GM12878 (cell line): ENCODE data around the gene UBAC2. TPM values are rescaled to one million over a fixed set of nuclear protein-coding genes. Genes with fewer than 3 reads are reported as not detected.

Experiments used
- ATAC-seq: fragments of 200-7000 bp; cut with Tn5 transposase; 3 replicates; pipeline ENCODE4 v1.9.1; 2020; ENCODE audit warnings: mild to moderate bottlenecking, moderate library complexity
- BruUV-seq: library from RNA; stranded (reverse); fragments of 400-500 nt; replicated peaks from 2 replicates; lab custom pipeline; 2021; lab: Mats Ljungman, UMichigan
- CTCF ChIA-PET: fragments of 300-600 bp; sonication (Branson Sonifier 250); formaldehyde crosslinking; extraction: SDS; loops from one replicate; lab custom pipeline; 2021; ENCODE audit warnings: inconsistent platforms; lab: Yijun Ruan, JAX
- POLR2A ChIA-PET: fragments of 350-600 bp; formaldehyde crosslinking; extraction: SDS; loops from one replicate; lab custom pipeline; 2021; ENCODE audit warnings: inconsistent platforms; lab: Charles Lee
- RAD21 ChIA-PET: fragments of 300-600 bp; sonication (Branson Sonifier 250); formaldehyde crosslinking; loops from one replicate; lab custom pipeline; 2023; ENCODE audit warnings: antibody characterized with exemption; ENCODE audit not compliant: unreplicated experiment; lab: Charles Lee
- SMC1A ChIA-PET: fragments of 300-600 bp; sonication (Branson Sonifier 250); formaldehyde crosslinking; loops from one replicate; lab custom pipeline; 2023; ENCODE audit not compliant: unreplicated experiment, uncharacterized antibody; lab: Charles Lee
- DNase-seq: peaks from one replicate; pipeline ENCODE4 v3.0.0-alpha.2; 2011; ENCODE audit warnings: low read depth, low spot score
- FAIRE-seq: peaks from 3 replicates; lab custom pipeline; 2011; peaks lifted over from hg19 to GRCh38; lab: Jason Lieb, UNC
- H2AFZ ChIP-seq: 2 replicates; pipeline ENCODE4 v1.6.0; 2011; ENCODE audit warnings: low read depth, low read length, control low read depth; ENCODE audit not compliant: control insufficient read depth
- H3K27ac ChIP-seq: 2 replicates; pipeline ENCODE4 v1.5.1; 2011; ENCODE audit warnings: control low read depth; ENCODE audit not compliant: control insufficient read depth, insufficient read depth
- H3K27me3 ChIP-seq, 2 experiments: replicated peaks in 1 of 2; 2 replicates each; pipeline versions ENCODE4 v1.6.0 to v1.6.1; 2011; ENCODE audit warnings: low read length in 1 of 2; ENCODE audit not compliant: control insufficient read depth in 2 of 2, insufficient read depth in 2 of 2
- H3K36me3 ChIP-seq, 2 experiments: 2 replicates each; pipeline ENCODE4 v1.5.1; 2011; ENCODE audit warnings: low read length in 1 of 2; ENCODE audit not compliant: control insufficient read depth in 2 of 2, insufficient read depth in 2 of 2
- H3K4me1 ChIP-seq: 2 replicates; pipeline ENCODE4 v1.6.1; 2011; ENCODE audit warnings: mild to moderate bottlenecking, low read length, moderate library complexity, mixed read lengths; ENCODE audit not compliant: control insufficient read depth, insufficient read depth
- H3K4me2 ChIP-seq: 2 replicates; pipeline ENCODE4 v1.6.0; 2011; ENCODE audit warnings: control low read depth; ENCODE audit not compliant: control insufficient read depth, insufficient read depth
- H3K4me3 ChIP-seq: fragments of 200-600 bp; sonication (generic); 2 replicates; pipeline ENCODE4 v1.5.1; 2016
- H3K79me2 ChIP-seq: 2 replicates; pipeline ENCODE4 v1.6.0; 2011; ENCODE audit warnings: low read length; ENCODE audit not compliant: control insufficient read depth, insufficient read depth
- H3K9ac ChIP-seq: 2 replicates; pipeline ENCODE4 v1.8.0; 2011; ENCODE audit warnings: low read length, control low read depth, mixed read lengths; ENCODE audit not compliant: control insufficient read depth, insufficient read depth
- H3K9me3 ChIP-seq: replicated peaks from 3 replicates; pipeline ENCODE4 v1.5.1; 2011; ENCODE audit warnings: mild to moderate bottlenecking, low read length; ENCODE audit not compliant: control insufficient read depth, insufficient read depth
- H4K20me1 ChIP-seq: 2 replicates; pipeline ENCODE4 v1.6.0; 2011; ENCODE audit not compliant: control insufficient read depth, insufficient read depth
- ETV6 ChIP-seq, 2 experiments: fragments of 450-650 bp in 1 of 2; IDR thresholded peaks in 1 of 2; conservative IDR thresholded peaks in 1 of 2; 2 replicates each; pipeline ENCODE4 v1.6.1; 2014; ENCODE audit warnings: antibody characterized with exemption in 1 of 2, borderline replicate concordance in 1 of 2, low read depth in 1 of 2, mild to moderate bottlenecking in 1 of 2, moderate library complexity in 1 of 2
- MXI1 ChIP-seq: fragments of 150-350 bp; IDR thresholded peaks from 2 replicates; pipeline ENCODE4 v1.6.1; 2011; ENCODE audit warnings: low read depth, mild to moderate bottlenecking, inconsistent platforms, low read length, improper control_type of control experiment
- WGBS: methylation state at CpG from one replicate; pipeline ENCODE4 v1.1.6; 2016; ENCODE audit warnings: low lambda C conversion rate; ENCODE audit not compliant: insufficient replicate concordance, insufficient coverage; ENCODE audit errors: missing lambda C conversion rate; 5-methylcytosine and 5-hydroxymethylcytosine counted together
- in situ Hi-C: fragments of 300-500 bp; cut with MboI; formaldehyde crosslinking; loops from 9 replicates; pipeline ENCODE4 v1.14.3; 2018; ENCODE audit warnings: mixed read lengths
- intact Hi-C: fragments of 100-400 bp; cut with micrococcal nuclease; formaldehyde crosslinking; loops from one replicate; pipeline ENCODE4 v1.14.2; 2022; ENCODE audit not compliant: unreplicated experiment
- microRNA counts: library from miRNA; unstranded; fragments of <30 nt; microRNA quantifications from one replicate; lab custom pipeline; 2016
- microRNA-seq: library from miRNA; unstranded; fragments of <30 nt; microRNA quantifications from one replicate; pipeline ENCODE4, GENCODE V29; 2018
- polyA plus RNA-seq, 11 experiments: library from polyadenylated mRNA; depleted of rRNA in 4 of 11; unstranded in 6 of 11; stranded (reverse) in 5 of 11; fragments of >200 nt; fragmentation: Nextera tagmentation in 4 of 11; fragmentation: Illumina TruSeq in 1 of 11; extraction: Ambion mirVana in 4 of 11; extraction: Trizol in 1 of 11; gene quantifications; 1 replicate in 1 of 11; 2 replicates in 10 of 11; pipeline versions ENCODE4 v1.2.1 to v1.2.3, GENCODE V29; 2011 to 2016; ENCODE audit warnings: inconsistent platforms in 2 of 11, missing spikeins in 2 of 11, low read depth in 1 of 11
- small RNA-seq: library from RNA; depleted of rRNA; stranded (forward); fragments of <200 nt; gene quantifications from one replicate; pipeline ENCODE3, GENCODE V24; 2014
- total RNA-seq, 4 experiments: library from RNA; depleted of rRNA in 3 of 4; stranded (reverse); fragments of >200 nt in 3 of 4; fragmentation: Illumina TruSeq in 1 of 4; extraction: Trizol in 1 of 4; gene quantifications; 2 replicates each; pipeline versions ENCODE4 v1.2.1 to v1.2.3, GENCODE V29; 2013 to 2021

Gene UBAC2
- total and polyA plus RNA-seq, 10 of the 15 experiments (the other 5 are each of a cell fraction or from before 2014, with no cell fraction given) = 3.0 to 54.6 (median 17.4) TPM

GRCh38 chr13:99435998-99436397 is 235.3 kb downstream of the UBAC2 start:
- WGBS = 63% methylated on average over 3 of the region's 3 CpGs
- Histone ChIP-seq H3K27me3 (peaks cover 2 to 4% of the 10 kb centered on the region in 2 experiments; a peak in 2 of 4 replicates), H3K9ac (0 out of 2 replicates have a peak overlapping the region, but pooled peaks have one; percentile 20), H3K4me1 (peaks cover 56% of the 10 kb centered on the region), H4K20me1 (no peaks in the 10 kb centered on the region), H2AFZ (no peak overlapping the region), H3K79me2 (peaks cover 22% of the 10 kb centered on the region), H3K9me3 (peaks cover 3% of the 10 kb centered on the region; the same call in 2 of the 3 replicates), H3K4me3 (no peak overlapping the region)
- CTCF ChIA-PET = interaction anchor here (0.8 to 11.8 kb wide), 30 partner anchors 11 to 259 kb away, joined by 3 to 577 read pairs (median 7); partner anchors contain the start of gene TM9SF2
- in situ Hi-C loops = loop anchor here (5.0 kb wide), 3 partner anchors 49 to 259 kb away; no protein-coding TSS in a partner anchor
- DNase-seq (no peak), FAIRE-seq (no peak)
- intact Hi-C loops = loop anchor here (2.0 kb wide), 1 partner anchor 259 kb away; no protein-coding TSS in a partner anchor
- no TSS peak for BruUV-seq
- TF ChIP-seq MXI1 (no peak), ETV6 (conservative IDR thresholded peaks at IDR 0.05 in 1 of 2, IDR thresholded peaks at IDR 0.05 in 1 of 2; ENCODE audit: borderline replicate concordance in 1 of 2, low read depth in 1 of 2) (0 out of 4 replicates have a peak, but pooled peaks of 1 of the 2 experiments have one; percentile 13)
- TF ChIP-seq, all 136 proteins: peak for 1
- ATAC-seq = no peak
- H3K27ac ChIP-seq = peak overlapping the region; percentile 99
- no peak overlapping the region for H3K4me2 ChIP-seq
- SMC1A ChIA-PET = interaction anchor here (0.7 to 8.7 kb wide), 30 partner anchors 14 to 259 kb away, joined by 3 to 300 read pairs (median 8); partner anchors contain the start of gene TM9SF2
- H3K36me3 ChIP-seq = no peaks in the 10 kb centered on the region
- RAD21 ChIA-PET = interaction anchor here (0.6 to 8.6 kb wide), 28 partner anchors 11 to 259 kb away, joined by 3 to 293 read pairs (median 4); partner anchors contain the start of gene GPR183
- POLR2A ChIA-PET = interaction anchor here (0.6 to 4.5 kb wide), 13 partner anchors 12 to 235 kb away, joined by 3 to 26 read pairs (median 7); no protein-coding TSS in a partner anchor

MicroRNAs encoded within 50 kb of the gene (microRNA counts, 767-probe panel; counts per million panel counts)
- microRNA hsa-miR-623 (lab: Ali Mortazavi, UCI) = 55.3 counts per million

Small RNAs within 50 kb of the gene (microRNA-seq; reads per million reads assigned to microRNA genes)
- gene MIR623 = not detected

Small RNAs within 50 kb of the gene (small RNA-seq; reads per million reads assigned to genes)
- not detected for gene MIR623
- 0.78 reads per million, percentile 23 among the genes with 10 or more reads in this experiment for gene RN7SKP9

Other genes starting within 250 kb of the UBAC2 start
- gene DOCK9, start 222.8 kb upstream of the UBAC2 start, total RNA-seq (2014; rRNA removed) = 0.73 and 2.6 TPM in 2 replicates
- 1.1 and 1.2 TPM in 2 replicates for gene DOCK9, start 222.8 kb upstream of the UBAC2 start, total RNA-seq (2014; rRNA removed; fragmentation: Illumina TruSeq; extraction: Trizol)
- 1.5 TPM in 2 replicates for gene DOCK9, start 222.8 kb upstream of the UBAC2 start, total RNA-seq (2021)
- 2.0 and 2.9 TPM in 2 replicates for gene DOCK9, start 222.8 kb upstream of the UBAC2 start, polyA plus RNA-seq (2011; rRNA removed)
- 0.90 and 0.95 TPM in 2 replicates for gene DOCK9, start 222.8 kb upstream of the UBAC2 start, polyA plus RNA-seq (2014; fragmentation: Illumina TruSeq; extraction: Trizol)
- under 1 TPM; 0.09 to 0.19 TPM for gene DOCK9, start 222.8 kb upstream of the UBAC2 start, polyA plus RNA-seq (2014; fragmentation: Nextera tagmentation; extraction: Ambion mirVana)
- gene DOCK9, start 222.8 kb upstream of the UBAC2 start, polyA plus RNA-seq (2014; rRNA removed) = 0.67 and 1.2 TPM in 2 replicates
- under 1 TPM; 0.48 to 0.75 TPM for gene DOCK9, start 222.8 kb upstream of the UBAC2 start, polyA plus RNA-seq (2016; fragmentation: Nextera tagmentation; extraction: Ambion mirVana)
- 4.9 and 5.1 TPM in 2 replicates for gene GPR18, start 57.5 kb downstream of the UBAC2 start, total RNA-seq (2014; rRNA removed)
- gene GPR18, start 57.5 kb downstream of the UBAC2 start, total RNA-seq (2014; rRNA removed; fragmentation: Illumina TruSeq; extraction: Trizol) = 5.3 and 6.2 TPM in 2 replicates
- 3.9 and 4.8 TPM in 2 replicates for gene GPR18, start 57.5 kb downstream of the UBAC2 start, total RNA-seq (2021)
- gene GPR18, start 57.5 kb downstream of the UBAC2 start, polyA plus RNA-seq (2011; rRNA removed) = 12.9 and 20.6 TPM in 2 replicates
- gene GPR18, start 57.5 kb downstream of the UBAC2 start, polyA plus RNA-seq (2014; fragmentation: Illumina TruSeq; extraction: Trizol) = 8.4 and 12.7 TPM in 2 replicates
- gene GPR18, start 57.5 kb downstream of the UBAC2 start, polyA plus RNA-seq (2014; fragmentation: Nextera tagmentation; extraction: Ambion mirVana) = 1 to 10 TPM; 3.9 to 8.4 TPM
- 3.3 and 4.4 TPM in 2 replicates for gene GPR18, start 57.5 kb downstream of the UBAC2 start, polyA plus RNA-seq (2014; rRNA removed)
- 1 to 10 TPM; 4.3 to 5.5 TPM for gene GPR18, start 57.5 kb downstream of the UBAC2 start, polyA plus RNA-seq (2016; fragmentation: Nextera tagmentation; extraction: Ambion mirVana)
- gene GPR183, start 106.5 kb downstream of the UBAC2 start, total RNA-seq (2014; rRNA removed) = 200 and 238 TPM in 2 replicates
- 224 and 226 TPM in 2 replicates for gene GPR183, start 106.5 kb downstream of the UBAC2 start, total RNA-seq (2014; rRNA removed; fragmentation: Illumina TruSeq; extraction: Trizol)
- 138 TPM in 2 replicates for gene GPR183, start 106.5 kb downstream of the UBAC2 start, total RNA-seq (2021)
- 275 and 360 TPM in 2 replicates for gene GPR183, start 106.5 kb downstream of the UBAC2 start, polyA plus RNA-seq (2011; rRNA removed)
- gene GPR183, start 106.5 kb downstream of the UBAC2 start, polyA plus RNA-seq (2014; fragmentation: Illumina TruSeq; extraction: Trizol) = 283 and 347 TPM in 2 replicates
- gene GPR183, start 106.5 kb downstream of the UBAC2 start, polyA plus RNA-seq (2014; fragmentation: Nextera tagmentation; extraction: Ambion mirVana) = 100 to 1,000 TPM; 333 to 669 TPM
- 112 and 134 TPM in 2 replicates for gene GPR183, start 106.5 kb downstream of the UBAC2 start, polyA plus RNA-seq (2014; rRNA removed)
- gene GPR183, start 106.5 kb downstream of the UBAC2 start, polyA plus RNA-seq (2016; fragmentation: Nextera tagmentation; extraction: Ambion mirVana) = 100 to 1,000 TPM; 209 to 225 TPM